A673 (cell line): Measurements from ENCODE around the gene OR6S1. TPM values are rescaled to one million over a fixed set of nuclear protein-coding genes. Genes with fewer than 3 reads are reported as not detected.
A peak's percentile ranks its signal among the peaks of the same experiment; 100 is the strongest.

Source experiments
- BruUV-seq: library from RNA; stranded (reverse); fragments of 400-500 nt; replicated peaks from 2 replicates; lab custom pipeline; 2021; lab: Mats Ljungman, UMichigan
- CTCF ChIA-PET: fragments of 300-600 bp; sonication (Branson Sonifier 250); formaldehyde crosslinking; loops from one replicate; lab custom pipeline; 2022; ENCODE audit warnings: antibody characterized with exemption; lab: Charles Lee
- POLR2A ChIA-PET: fragments of 300-600 bp; sonication (Branson Sonifier 250); formaldehyde crosslinking; loops from one replicate; lab custom pipeline; 2022; ENCODE audit warnings: antibody characterized with exemption; ENCODE audit not compliant: low non-redundant PET; lab: Charles Lee
- DNase-seq: peaks from one replicate; pipeline ENCODE4 v3.0.0-alpha.2; 2015; ENCODE audit warnings: low spot score
- H3K27ac ChIP-seq: fragments of 200-600 bp; sonication (generic); 2 replicates; pipeline ENCODE4 v1.5.1; 2016; ENCODE audit warnings: mixed run types, low read depth, mild to moderate bottlenecking, mixed read lengths, antibody characterized with exemption, low read length; ENCODE audit not compliant: poor library complexity, severe bottlenecking
- H3K27me3 ChIP-seq: fragments of 200-600 bp; sonication (generic); replicated peaks from 2 replicates; pipeline ENCODE4 v1.6.1; 2017; ENCODE audit warnings: mixed run types, low read depth, mild to moderate bottlenecking, mixed read lengths, antibody characterized with exemption, low read length; ENCODE audit not compliant: insufficient read depth, poor library complexity
- H3K36me3 ChIP-seq: fragments of 200-600 bp; sonication (generic); 2 replicates; pipeline ENCODE4 v1.6.1; 2016; ENCODE audit warnings: mixed run types, mild to moderate bottlenecking, mixed read lengths, antibody characterized with exemption, low read length; ENCODE audit not compliant: insufficient read depth, poor library complexity, severe bottlenecking
- H3K4me1 ChIP-seq: fragments of 200-600 bp; sonication (generic); 2 replicates; pipeline ENCODE4 v1.6.1; 2017; ENCODE audit warnings: mixed run types, mild to moderate bottlenecking, mixed read lengths, antibody characterized with exemption, low read length; ENCODE audit not compliant: insufficient read depth, poor library complexity, severe bottlenecking
- H3K4me3 ChIP-seq: fragments of 200-600 bp; sonication (generic); 2 replicates; pipeline ENCODE4 v1.5.1; 2016; ENCODE audit warnings: low read depth, mixed run types, mild to moderate bottlenecking, mixed read lengths, low read length; ENCODE audit not compliant: poor library complexity, severe bottlenecking
- H3K9me3 ChIP-seq: fragments of 200-600 bp; sonication (generic); 2 replicates; pipeline ENCODE4 v1.6.1; 2016; ENCODE audit warnings: mixed run types, low read depth, mild to moderate bottlenecking, mixed read lengths, antibody characterized with exemption, low read length; ENCODE audit not compliant: poor library complexity, severe bottlenecking
- EZH2 ChIP-seq: fragments of 200-600 bp; sonication (generic); IDR thresholded peaks from 2 replicates; pipeline ENCODE4 v1.6.1; 2017; ENCODE audit warnings: borderline replicate concordance, low read depth, mild to moderate bottlenecking, mixed read lengths, antibody characterized with exemption, low read length; ENCODE audit not compliant: poor library complexity, severe bottlenecking
- intact Hi-C: fragments of 100-400 bp; cut with micrococcal nuclease; formaldehyde crosslinking; loops from one replicate; pipeline ENCODE4 v1.10.0; 2022; ENCODE audit not compliant: unreplicated experiment
- total RNA-seq: library from RNA; stranded (reverse); gene quantifications from 2 replicates; pipeline ENCODE4 v1.2.3, GENCODE V29; 2021
- TF ChIP-seq, protein P1 (sequence below): fragments of 300-800, 200-600 bp; sonication (generic); conservative IDR thresholded peaks from 2 replicates; pipeline ENCODE4 v1.5.1; 2017; ENCODE audit warnings: low read depth, mild to moderate bottlenecking, antibody characterized with exemption, low read length, moderate library complexity, mixed read lengths

Gene OR6S1
- total RNA-seq, 1 experiment from 2014 or later, result not detected

DNA sequence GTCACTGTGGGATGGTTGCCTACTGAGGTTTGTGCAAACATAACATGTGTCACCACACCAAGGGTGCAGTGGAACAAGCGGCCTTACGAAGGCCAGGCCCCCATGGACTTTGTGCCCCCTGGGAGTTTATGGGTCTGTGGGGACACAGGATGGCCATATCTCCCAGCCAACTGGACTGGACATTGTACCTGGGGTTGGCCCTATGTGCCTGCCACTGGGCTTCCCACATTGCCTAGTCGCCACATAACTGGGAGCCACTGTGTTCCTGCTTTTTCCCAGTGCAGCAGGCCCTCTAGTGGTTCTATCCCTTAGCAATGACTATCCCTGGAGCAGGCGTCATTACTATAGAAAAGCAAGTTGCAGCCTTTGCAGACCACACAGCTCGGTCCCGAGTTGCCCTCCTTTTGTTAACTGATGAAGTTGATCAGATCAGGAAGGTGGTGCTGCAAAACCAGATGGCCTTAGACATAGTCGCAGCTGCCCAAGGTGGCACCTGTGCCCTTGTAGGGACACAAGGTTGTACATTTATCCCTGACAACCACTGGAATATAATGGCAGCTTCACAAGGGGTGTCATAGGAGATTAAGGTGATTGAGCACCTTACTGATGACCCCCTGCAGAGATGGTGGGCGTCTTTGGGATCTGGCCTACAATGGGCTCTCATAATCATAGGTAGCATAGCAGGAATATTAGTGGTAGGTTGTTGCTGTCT is 35.1 kb downstream of the OR6S1 start:
- Histone ChIP-seq H3K27me3 (no peaks in the 10 kb centered on the region), H3K36me3 (no peaks in the 10 kb centered on the region), H3K4me1 (peaks cover 10% of the 10 kb centered on the region), H3K9me3 (no peaks in the 10 kb centered on the region), H3K4me3 (no peak overlapping the region), H3K27ac (no peak overlapping the region)
- DNase-seq, result peak; percentile 60
- intact Hi-C loops, result no loop called here
- ChIA-PET CTCF (no interaction called here), POLR2A (no interaction called here)
- BruUV-seq, result no TSS peak
- TF ChIP-seq, protein P1, sequence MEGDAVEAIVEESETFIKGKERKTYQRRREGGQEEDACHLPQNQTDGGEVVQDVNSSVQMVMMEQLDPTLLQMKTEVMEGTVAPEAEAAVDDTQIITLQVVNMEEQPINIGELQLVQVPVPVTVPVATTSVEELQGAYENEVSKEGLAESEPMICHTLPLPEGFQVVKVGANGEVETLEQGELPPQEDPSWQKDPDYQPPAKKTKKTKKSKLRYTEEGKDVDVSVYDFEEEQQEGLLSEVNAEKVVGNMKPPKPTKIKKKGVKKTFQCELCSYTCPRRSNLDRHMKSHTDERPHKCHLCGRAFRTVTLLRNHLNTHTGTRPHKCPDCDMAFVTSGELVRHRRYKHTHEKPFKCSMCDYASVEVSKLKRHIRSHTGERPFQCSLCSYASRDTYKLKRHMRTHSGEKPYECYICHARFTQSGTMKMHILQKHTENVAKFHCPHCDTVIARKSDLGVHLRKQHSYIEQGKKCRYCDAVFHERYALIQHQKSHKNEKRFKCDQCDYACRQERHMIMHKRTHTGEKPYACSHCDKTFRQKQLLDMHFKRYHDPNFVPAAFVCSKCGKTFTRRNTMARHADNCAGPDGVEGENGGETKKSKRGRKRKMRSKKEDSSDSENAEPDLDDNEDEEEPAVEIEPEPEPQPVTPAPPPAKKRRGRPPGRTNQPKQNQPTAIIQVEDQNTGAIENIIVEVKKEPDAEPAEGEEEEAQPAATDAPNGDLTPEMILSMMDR, result peak; percentile 72
- no peak for TF ChIP-seq EZH2

DNA sequence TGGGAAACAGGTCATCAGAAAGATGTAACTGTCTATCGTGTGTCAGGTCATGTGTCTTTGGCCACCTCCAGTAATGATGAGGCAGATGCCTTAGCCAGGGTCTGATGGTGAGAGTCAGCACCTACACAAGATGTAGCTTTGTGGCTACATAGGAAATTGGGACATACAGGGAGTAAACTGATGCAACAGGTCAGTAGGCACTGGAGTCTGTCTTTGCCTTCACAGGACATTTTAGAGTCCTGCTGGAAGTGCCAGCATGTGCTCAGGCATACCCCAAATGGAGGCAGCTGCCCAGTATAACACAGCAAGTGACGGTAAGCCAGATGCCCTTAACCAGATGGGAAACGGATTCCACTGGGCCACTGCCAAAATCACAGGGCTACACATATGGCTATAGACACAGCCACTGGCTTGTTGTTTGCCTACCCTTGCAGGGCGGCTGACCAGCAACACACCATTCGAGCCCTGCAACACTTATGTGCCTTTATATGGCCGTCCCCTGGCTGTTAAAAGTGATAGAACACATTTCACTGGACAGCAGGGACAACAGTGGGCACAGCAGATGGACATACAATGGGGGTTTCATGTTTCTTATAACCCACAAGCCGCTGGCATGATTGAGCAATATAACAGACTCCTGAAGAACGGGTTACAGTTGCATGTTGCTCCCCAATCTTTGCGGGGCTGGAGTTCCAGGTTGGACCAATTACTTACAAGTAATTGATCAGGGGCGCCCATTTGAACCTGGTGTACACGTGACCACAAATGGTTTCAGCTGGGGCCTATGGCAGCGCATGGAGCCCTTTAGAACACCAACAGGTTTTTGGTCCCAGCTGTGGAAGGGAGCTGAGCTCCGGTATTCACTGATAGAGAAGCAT is 37.4 kb downstream of the OR6S1 start:
- CTCF ChIA-PET, result no interaction called here
- BruUV-seq, result no TSS peak
- DNase-seq, result no peak
- POLR2A ChIA-PET, result no interaction called here
- no peak overlapping the region for H3K4me3 ChIP-seq
- H3K4me1 ChIP-seq, result peaks cover 3% of the 10 kb centered on the region
- no peak overlapping the region for H3K27ac ChIP-seq
- no peaks in the 10 kb centered on the region for H3K36me3 ChIP-seq
- H3K27me3 ChIP-seq, result no peaks in the 10 kb centered on the region
- H3K9me3 ChIP-seq, result no peaks in the 10 kb centered on the region
- TF ChIP-seq EZH2, result no peak
- TF ChIP-seq, protein P1, result no peak
- intact Hi-C loops, result no loop called here

DNA sequence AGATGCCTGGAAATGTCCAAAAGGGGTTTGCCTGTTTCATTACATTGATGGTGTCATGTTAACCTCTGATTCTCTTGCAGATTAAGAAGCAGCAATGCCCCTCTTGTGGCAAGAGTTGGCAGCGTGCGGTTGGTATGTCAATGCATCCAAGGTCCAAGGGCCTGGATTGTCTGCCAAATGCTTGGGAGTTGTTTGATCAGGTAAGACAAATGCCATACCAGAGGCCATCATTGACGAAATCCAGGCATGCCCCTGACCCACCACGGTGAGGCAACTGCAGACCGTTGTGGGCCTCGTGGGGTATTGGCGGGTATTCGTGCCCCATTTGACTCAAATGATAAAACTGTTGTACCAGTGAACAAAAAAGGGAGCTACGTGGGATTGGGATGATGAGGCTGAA is 38.9 kb downstream of the OR6S1 start:
- POLR2A ChIA-PET, result no interaction called here
- H3K27ac ChIP-seq, result no peak overlapping the region
- H3K4me1 ChIP-seq, result no peaks in the 10 kb centered on the region
- DNase-seq, result no peak
- TF ChIP-seq EZH2, result no peak
- TF ChIP-seq, protein P1, result no peak
- no peaks in the 10 kb centered on the region for H3K36me3 ChIP-seq
- intact Hi-C loops, result no loop called here
- H3K27me3 ChIP-seq, result no peaks in the 10 kb centered on the region
- CTCF ChIA-PET, result no interaction called here
- no TSS peak for BruUV-seq
- no peaks in the 10 kb centered on the region for H3K9me3 ChIP-seq
- H3K4me3 ChIP-seq, result no peak overlapping the region
